ENCODE data around the gene NEURL2. TPM values are rescaled to one million over a fixed set of nuclear protein-coding genes. Genes with fewer than 3 reads are reported as not detected.

The NEURL2 gene
- total and polyA plus RNA-seq, 10 of the 15 experiments (the other 5 are each of a cell fraction or from before 2014, with no cell fraction given), result 0.53 to 7.0 (median 2.7) TPM

- TF ChIP-seq CUX1 (IDR thresholded peaks at IDR 0.05; ENCODE audit: insufficient replicate concordance, low read depth, low read length) (no peak), WRNIP1 (IDR thresholded peaks at IDR 0.05; ENCODE audit: borderline replicate concordance, low read depth, low read length) (no peak), RCOR1 (conservative IDR thresholded peaks at IDR 0.05; ENCODE audit: low read depth, low read length) (no peak), ZNF687 (IDR thresholded peaks at IDR 0.05) (no peak), POU2F2 (IDR thresholded peaks at IDR 0.05; ENCODE audit: borderline replicate concordance, low read depth, low read length) (0 out of 3 replicates have a peak, but pooled peaks have one; percentile 10), EP300 (IDR thresholded peaks at IDR 0.05; ENCODE audit: borderline replicate concordance in 1 of 2, control insufficient read depth in 1 of 2, low read depth in 2 of 2, low read length in 2 of 2) (no peak), HCFC1 (IDR thresholded peaks at IDR 0.05; ENCODE audit: low read length) (no peak; the same call in 1 of the 2 replicates)
- TF ChIP-seq, protein P1, sequence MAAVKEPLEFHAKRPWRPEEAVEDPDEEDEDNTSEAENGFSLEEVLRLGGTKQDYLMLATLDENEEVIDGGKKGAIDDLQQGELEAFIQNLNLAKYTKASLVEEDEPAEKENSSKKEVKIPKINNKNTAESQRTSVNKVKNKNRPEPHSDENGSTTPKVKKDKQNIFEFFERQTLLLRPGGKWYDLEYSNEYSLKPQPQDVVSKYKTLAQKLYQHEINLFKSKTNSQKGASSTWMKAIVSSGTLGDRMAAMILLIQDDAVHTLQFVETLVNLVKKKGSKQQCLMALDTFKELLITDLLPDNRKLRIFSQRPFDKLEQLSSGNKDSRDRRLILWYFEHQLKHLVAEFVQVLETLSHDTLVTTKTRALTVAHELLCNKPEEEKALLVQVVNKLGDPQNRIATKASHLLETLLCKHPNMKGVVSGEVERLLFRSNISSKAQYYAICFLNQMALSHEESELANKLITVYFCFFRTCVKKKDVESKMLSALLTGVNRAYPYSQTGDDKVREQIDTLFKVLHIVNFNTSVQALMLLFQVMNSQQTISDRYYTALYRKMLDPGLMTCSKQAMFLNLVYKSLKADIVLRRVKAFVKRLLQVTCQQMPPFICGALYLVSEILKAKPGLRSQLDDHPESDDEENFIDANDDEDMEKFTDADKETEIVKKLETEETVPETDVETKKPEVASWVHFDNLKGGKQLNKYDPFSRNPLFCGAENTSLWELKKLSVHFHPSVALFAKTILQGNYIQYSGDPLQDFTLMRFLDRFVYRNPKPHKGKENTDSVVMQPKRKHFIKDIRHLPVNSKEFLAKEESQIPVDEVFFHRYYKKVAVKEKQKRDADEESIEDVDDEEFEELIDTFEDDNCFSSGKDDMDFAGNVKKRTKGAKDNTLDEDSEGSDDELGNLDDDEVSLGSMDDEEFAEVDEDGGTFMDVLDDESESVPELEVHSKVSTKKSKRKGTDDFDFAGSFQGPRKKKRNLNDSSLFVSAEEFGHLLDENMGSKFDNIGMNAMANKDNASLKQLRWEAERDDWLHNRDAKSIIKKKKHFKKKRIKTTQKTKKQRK (IDR thresholded peaks at IDR 0.05; ENCODE audit: low read depth, low read length), result no peak
- TF ChIP-seq, protein P2, sequence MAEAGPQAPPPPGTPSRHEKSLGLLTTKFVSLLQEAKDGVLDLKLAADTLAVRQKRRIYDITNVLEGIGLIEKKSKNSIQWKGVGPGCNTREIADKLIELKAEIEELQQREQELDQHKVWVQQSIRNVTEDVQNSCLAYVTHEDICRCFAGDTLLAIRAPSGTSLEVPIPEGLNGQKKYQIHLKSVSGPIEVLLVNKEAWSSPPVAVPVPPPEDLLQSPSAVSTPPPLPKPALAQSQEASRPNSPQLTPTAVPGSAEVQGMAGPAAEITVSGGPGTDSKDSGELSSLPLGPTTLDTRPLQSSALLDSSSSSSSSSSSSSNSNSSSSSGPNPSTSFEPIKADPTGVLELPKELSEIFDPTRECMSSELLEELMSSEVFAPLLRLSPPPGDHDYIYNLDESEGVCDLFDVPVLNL (IDR thresholded peaks at IDR 0.05; ENCODE audit: low read depth, low read length), result no peak
- TF ChIP-seq, protein P3, sequence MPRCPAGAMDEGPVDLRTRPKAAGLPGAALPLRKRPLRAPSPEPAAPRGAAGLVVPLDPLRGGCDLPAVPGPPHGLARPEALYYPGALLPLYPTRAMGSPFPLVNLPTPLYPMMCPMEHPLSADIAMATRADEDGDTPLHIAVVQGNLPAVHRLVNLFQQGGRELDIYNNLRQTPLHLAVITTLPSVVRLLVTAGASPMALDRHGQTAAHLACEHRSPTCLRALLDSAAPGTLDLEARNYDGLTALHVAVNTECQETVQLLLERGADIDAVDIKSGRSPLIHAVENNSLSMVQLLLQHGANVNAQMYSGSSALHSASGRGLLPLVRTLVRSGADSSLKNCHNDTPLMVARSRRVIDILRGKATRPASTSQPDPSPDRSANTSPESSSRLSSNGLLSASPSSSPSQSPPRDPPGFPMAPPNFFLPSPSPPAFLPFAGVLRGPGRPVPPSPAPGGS (IDR thresholded peaks at IDR 0.05; ENCODE audit: borderline replicate concordance, insufficient read depth, low read depth, low read length, poor library complexity, severe bottlenecking), result no peak
These were observed 19.9 kb upstream of the NEURL2 start (continued) for GRCh38 chr20:45910670-45911485.
